ENCODE results near the gene TTC7B. TPM values are rescaled to one million over a fixed set of nuclear protein-coding genes. Genes with fewer than 3 reads are reported as not detected.

The TTC7B gene
- total RNA-seq, 2 experiments from 2014 or later = 5.6 to 7.8 TPM

DNA sequence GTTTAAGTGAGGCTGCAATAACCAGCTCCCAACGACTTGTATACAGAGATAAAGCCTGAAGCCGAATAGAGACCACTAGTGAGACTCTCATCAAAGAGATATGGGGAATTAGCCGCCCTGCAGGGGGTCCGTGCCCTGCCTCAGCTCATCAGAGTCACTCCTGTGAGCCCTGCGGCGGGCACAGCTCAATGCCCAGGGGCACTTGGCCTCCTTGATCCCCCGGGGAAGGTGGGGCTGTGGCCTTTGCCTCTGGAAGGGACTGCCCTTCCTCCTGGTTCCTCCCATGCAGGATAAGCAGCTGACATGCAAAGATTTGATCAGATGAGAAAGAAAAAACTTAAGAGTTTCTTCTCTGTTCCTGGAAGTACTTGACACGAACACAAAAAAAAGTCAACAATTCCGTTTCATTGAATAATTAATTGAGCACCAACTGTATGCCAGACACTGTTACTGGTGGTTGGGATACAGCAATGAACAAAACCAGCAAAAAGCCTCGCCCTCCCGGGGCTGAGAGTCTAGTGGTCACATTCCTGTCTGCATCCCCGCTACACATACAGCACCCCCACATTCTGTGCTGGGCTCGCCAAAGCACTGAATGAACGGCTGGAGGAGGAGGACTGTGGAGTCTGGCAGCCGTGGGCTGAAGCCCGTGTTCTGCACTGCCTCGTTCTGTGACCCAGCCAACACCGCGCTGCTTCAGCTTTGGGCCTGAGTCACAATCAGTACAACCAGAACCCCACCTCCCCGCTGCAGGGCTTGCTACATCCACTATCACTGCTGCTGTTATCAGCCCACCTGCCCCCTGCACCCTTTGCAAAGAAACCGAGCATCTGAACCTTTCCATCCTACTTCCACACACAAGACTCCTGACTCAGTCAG is 10.3 kb downstream of the TTC7B start:
- Mint-ChIP-seq H3K27me3 (no peaks in the 10 kb centered on the region), H3K4me1 (ENCODE audit: low read depth) (peaks cover 4% of the 10 kb centered on the region), H3K9me3 (no peaks in the 10 kb centered on the region), H3K4me3 (no peak overlapping the region), H3K27ac (no peak overlapping the region), H3K36me3 (ENCODE audit: low read depth) (no peaks in the 10 kb centered on the region)
- CTCF ChIA-PET = interaction anchor here (1.6 kb wide), 1 partner anchor 109 kb away, joined by 4 read pairs; no protein-coding TSS in a partner anchor
- DNase-seq (no peak), ATAC-seq (no peak)
- intact Hi-C loops (cut with micrococcal nuclease) = no loop called here
- POLR2A ChIA-PET = no interaction called here
- TF ChIP-seq, protein P1, sequence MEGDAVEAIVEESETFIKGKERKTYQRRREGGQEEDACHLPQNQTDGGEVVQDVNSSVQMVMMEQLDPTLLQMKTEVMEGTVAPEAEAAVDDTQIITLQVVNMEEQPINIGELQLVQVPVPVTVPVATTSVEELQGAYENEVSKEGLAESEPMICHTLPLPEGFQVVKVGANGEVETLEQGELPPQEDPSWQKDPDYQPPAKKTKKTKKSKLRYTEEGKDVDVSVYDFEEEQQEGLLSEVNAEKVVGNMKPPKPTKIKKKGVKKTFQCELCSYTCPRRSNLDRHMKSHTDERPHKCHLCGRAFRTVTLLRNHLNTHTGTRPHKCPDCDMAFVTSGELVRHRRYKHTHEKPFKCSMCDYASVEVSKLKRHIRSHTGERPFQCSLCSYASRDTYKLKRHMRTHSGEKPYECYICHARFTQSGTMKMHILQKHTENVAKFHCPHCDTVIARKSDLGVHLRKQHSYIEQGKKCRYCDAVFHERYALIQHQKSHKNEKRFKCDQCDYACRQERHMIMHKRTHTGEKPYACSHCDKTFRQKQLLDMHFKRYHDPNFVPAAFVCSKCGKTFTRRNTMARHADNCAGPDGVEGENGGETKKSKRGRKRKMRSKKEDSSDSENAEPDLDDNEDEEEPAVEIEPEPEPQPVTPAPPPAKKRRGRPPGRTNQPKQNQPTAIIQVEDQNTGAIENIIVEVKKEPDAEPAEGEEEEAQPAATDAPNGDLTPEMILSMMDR (IDR thresholded peaks at IDR 0.05) = no peak

DNA sequence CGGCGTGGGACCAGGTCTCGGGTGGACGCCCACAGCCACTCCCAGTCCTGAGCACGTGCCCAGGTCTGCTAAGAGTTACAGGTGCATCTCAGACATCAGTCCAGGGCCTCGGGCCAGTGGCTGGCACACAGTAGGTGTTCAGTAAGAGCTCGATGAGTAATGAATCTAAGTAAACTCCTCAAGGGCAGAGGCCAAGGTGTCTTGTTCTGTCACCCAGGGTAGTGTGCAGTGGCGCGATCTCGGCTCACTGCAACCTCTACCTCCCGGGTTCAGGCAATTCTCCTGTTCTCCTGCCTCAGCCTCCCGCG is 11.2 kb downstream of the TTC7B start:
- intact Hi-C loops (cut with micrococcal nuclease) = no loop called here
- TF ChIP-seq, protein P1 (IDR thresholded peaks at IDR 0.05) = no peak
- H3K4me3 Mint-ChIP-seq = no peak overlapping the region
- CTCF ChIA-PET = interaction anchor here (1.6 kb wide), 1 partner anchor 108 kb away, joined by 4 read pairs; no protein-coding TSS in a partner anchor
- no peaks in the 10 kb centered on the region for H3K9me3 Mint-ChIP-seq
- no peak overlapping the region for H3K27ac Mint-ChIP-seq
- H3K27me3 Mint-ChIP-seq = no peaks in the 10 kb centered on the region
- POLR2A ChIA-PET = no interaction called here
- H3K36me3 Mint-ChIP-seq (ENCODE audit: low read depth) = no peaks in the 10 kb centered on the region
- no peak for DNase-seq
- peaks cover 4% of the 10 kb centered on the region for H3K4me1 Mint-ChIP-seq (ENCODE audit: low read depth)
- no peak for ATAC-seq

DNA sequence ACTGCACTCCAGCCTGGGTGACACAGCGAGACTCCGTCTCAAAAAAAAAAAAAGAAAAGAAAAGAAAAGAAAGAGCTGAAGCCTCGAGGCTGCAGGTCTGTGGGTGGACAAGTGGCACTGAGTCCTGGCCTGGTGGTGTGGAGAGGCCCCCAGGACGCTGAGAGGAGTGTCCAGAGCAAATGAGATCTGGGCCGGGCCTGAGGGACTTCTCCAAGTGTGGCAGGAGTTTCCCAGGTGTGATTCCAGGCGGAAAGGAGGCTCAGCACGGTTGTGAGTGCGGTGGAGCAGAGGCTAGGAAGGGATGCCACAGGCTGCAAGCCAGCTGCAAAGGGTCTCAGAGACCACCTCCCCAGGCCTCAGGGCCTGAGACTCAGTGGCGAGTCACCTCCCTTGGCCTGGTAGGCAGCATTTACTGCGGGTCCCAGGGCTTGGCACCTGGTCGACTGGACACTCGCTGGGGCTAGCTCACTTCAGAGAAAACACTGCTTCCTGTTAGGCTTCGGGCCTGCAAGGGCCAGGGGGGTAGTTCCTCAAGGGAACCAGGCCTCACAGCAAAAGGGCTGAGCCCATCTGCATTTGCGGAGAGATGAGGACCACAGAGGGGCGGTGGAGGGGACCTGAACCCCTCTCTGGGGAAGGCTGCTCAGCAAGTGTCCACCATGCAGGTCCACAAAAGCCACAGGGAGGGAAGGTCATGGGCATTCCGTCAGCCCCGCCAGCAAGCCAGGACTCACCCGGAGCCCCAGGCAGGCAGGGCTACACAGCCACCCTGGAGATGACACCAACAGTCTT is 11.7 kb downstream of the TTC7B start:
- DNase-seq = no peak
- POLR2A ChIA-PET = no interaction called here
- H3K36me3 Mint-ChIP-seq (ENCODE audit: low read depth) = no peaks in the 10 kb centered on the region
- intact Hi-C loops (cut with micrococcal nuclease) = no loop called here
- H3K27me3 Mint-ChIP-seq = no peaks in the 10 kb centered on the region
- no peak overlapping the region for H3K27ac Mint-ChIP-seq
- CTCF ChIA-PET = interaction anchor here (1.6 kb wide), 1 partner anchor 108 kb away, joined by 4 read pairs; no protein-coding TSS in a partner anchor
- TF ChIP-seq, protein P1 (IDR thresholded peaks at IDR 0.05) = no peak
- H3K4me1 Mint-ChIP-seq (ENCODE audit: low read depth) = peaks cover 4% of the 10 kb centered on the region
- ATAC-seq = no peak
- H3K9me3 Mint-ChIP-seq = no peaks in the 10 kb centered on the region
- H3K4me3 Mint-ChIP-seq = no peak overlapping the region

DNA sequence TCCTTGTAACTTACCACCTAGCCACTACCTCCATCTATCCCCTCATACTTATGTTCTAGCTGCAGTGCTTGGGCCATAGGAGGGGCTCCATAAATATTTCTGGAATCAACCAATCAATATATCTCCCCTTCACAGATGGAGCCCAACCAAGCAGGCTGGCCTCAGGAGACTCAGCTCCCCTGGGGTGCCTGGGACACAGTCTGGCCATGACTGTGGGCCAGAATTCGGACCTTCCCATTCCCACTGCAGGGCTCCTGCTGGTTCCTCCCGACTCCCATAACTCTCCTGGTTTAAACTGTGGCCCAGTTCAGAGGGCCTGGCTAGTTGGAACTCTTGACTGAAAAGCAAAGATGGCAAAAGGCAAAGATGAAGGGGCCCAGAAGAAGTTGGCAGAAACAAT is 13.0 kb downstream of the TTC7B start:
- Mint-ChIP-seq H3K9me3 (no peaks in the 10 kb centered on the region), H3K27me3 (no peaks in the 10 kb centered on the region), H3K27ac (no peak overlapping the region), H3K4me1 (ENCODE audit: low read depth) (peaks cover 4% of the 10 kb centered on the region), H3K36me3 (ENCODE audit: low read depth) (no peaks in the 10 kb centered on the region), H3K4me3 (no peak overlapping the region)
- ATAC-seq (no peak), DNase-seq (no peak)
- ChIA-PET POLR2A (no interaction called here), CTCF (no interaction called here)
- TF ChIP-seq, protein P1 (IDR thresholded peaks at IDR 0.05) = no peak
- intact Hi-C loops (cut with micrococcal nuclease) = no loop called here

DNA sequence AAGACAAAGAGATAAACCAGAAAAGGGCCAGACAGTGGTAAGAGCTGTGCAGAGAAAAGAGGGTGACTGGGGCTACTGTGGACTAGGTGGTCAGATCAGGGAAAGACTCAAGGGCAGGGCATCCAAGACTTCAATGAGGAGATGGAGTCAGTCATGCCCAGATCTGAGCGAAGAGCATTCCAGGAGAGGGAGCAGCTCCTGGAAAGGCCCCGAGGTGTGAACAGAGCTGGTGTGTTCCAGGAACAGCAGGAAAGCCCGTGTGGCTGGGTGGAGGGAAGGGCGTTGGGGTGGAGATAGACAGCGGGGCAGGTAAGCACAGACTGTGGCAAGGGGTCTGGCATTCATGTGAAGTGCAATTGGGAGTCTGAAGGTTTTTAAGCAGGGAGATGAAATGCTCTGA is 16.8 kb downstream of the TTC7B start:
- H3K27me3 Mint-ChIP-seq = no peaks in the 10 kb centered on the region
- TF ChIP-seq, protein P1 (IDR thresholded peaks at IDR 0.05) = no peak
- intact Hi-C loops (cut with micrococcal nuclease) = no loop called here
- ChIA-PET CTCF (no interaction called here), POLR2A (no interaction called here)
- no peak overlapping the region for H3K4me3 Mint-ChIP-seq
- ATAC-seq = no peak
- DNase-seq = no peak
- H3K36me3 Mint-ChIP-seq (ENCODE audit: low read depth) = no peaks in the 10 kb centered on the region
- H3K9me3 Mint-ChIP-seq = no peaks in the 10 kb centered on the region
- H3K4me1 Mint-ChIP-seq (ENCODE audit: low read depth) = peaks cover 4% of the 10 kb centered on the region
- H3K27ac Mint-ChIP-seq = no peak overlapping the region

Data from activated CD8-positive, alpha-beta T cell treated with anti-CD3 and anti-CD28 coated beads for 36 hours (primary cell).